ENCODE measurements around the gene SMNDC1. TPM values are rescaled to one million over a fixed set of nuclear protein-coding genes. Genes with fewer than 3 reads are reported as not detected.

SMNDC1 gene
- total and polyA plus RNA-seq, 2 of the 4 experiments (the other 2 are of a cell fraction), result 3.9 to 15.1 TPM

DNA sequence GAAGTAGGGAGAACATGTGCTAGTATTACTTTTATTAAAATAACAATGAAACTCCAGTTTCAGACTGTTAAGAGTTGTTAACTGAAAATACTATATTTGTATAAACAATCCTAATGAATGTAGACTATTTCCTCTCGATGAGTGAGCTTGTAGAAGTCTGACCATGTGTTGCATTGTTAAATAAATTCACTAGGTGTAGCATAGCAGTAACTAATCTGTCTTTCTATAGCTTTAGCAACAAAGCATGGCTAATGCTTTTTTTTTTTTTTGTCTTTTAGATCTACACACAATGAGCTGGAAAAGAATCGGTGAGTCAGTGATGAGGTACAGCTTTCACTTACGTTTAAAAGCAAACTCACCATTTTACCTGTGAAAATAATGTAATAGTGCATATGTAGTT, 60.2 kb downstream of the SMNDC1 start:
- dilution Hi-C loops (cut with HindIII; ENCODE audit: low sequenced_read_pairs, unreplicated experiment), result no loop called here
- Histone ChIP-seq H3K9me1 (ENCODE audit: insufficient read depth, low read length) (no peaks in the 10 kb centered on the region), H4K8ac (ENCODE audit: low read depth in 2 of 2, low read length in 2 of 2) (no peak overlapping the region), H3K27me3 (ENCODE audit: control insufficient read depth, insufficient read depth, low read length) (no peaks in the 10 kb centered on the region), H3K18ac (ENCODE audit: low read depth, low read length) (no peak overlapping the region), H3K36me3 (ENCODE audit: control insufficient read depth, insufficient read depth, low read length) (peaks cover 2% of the 10 kb centered on the region; the same call in 1 of the 2 replicates), H3K4me2 (ENCODE audit: low read depth, low read length) (no peak overlapping the region), H4K20me1 (ENCODE audit: insufficient read depth, low read length) (no peaks in the 10 kb centered on the region), H2BK20ac (ENCODE audit: low read depth, low read length) (no peak overlapping the region), H3K23ac (ENCODE audit: low read depth, low read length) (no peak overlapping the region), H3K27ac (ENCODE audit: insufficient read depth, low read length) (no peak overlapping the region), H2BK15ac (ENCODE audit: low read depth, low read length) (no peak overlapping the region), H3K9ac (ENCODE audit: low read depth, low read length) (no peak overlapping the region), H3K79me1 (ENCODE audit: low read depth in 1 of 2, low read length in 2 of 2) (no peaks in the 10 kb centered on the region), H2BK120ac (ENCODE audit: low read depth, low read length) (no peak overlapping the region), H4K91ac (ENCODE audit: insufficient read depth, low read depth, low read length) (no peak overlapping the region), H2AK9ac (replicated peaks; ENCODE audit: low read depth, low read length, poor library complexity) (no peak overlapping the region), H3K14ac (replicated peaks; ENCODE audit: low read depth, low read length) (no peak overlapping the region), H3K4me1 (ENCODE audit: control insufficient read depth, insufficient read depth, low read length) (no peaks in the 10 kb centered on the region), H3K56ac (ENCODE audit: extremely low read depth, insufficient read depth, low read length) (no peak overlapping the region), H3K9me3 (ENCODE audit: control insufficient read depth, insufficient read depth, low read length) (no peaks in the 10 kb centered on the region), H2AFZ (replicated peaks; ENCODE audit: low read length, poor library complexity) (no peak overlapping the region), H2BK5ac (ENCODE audit: low read depth, low read length, poor library complexity, severe bottlenecking) (no peak overlapping the region), H3K4ac (ENCODE audit: low read depth, low read length) (no peak overlapping the region), H3K4me3 (ENCODE audit: insufficient read depth, low read depth, low read length) (no peak overlapping the region), H2AK5ac (ENCODE audit: low read depth, low read length) (no peak overlapping the region), H4K5ac (ENCODE audit: low read depth, low read length) (no peak overlapping the region)
- in situ Hi-C loops (cut with MboI; ENCODE audit: low sequenced_read_pairs), result no loop called here
- no TSS peak for BruUV-seq (replicated peaks)
- peak; percentile 14; the same call in 1 of the 2 replicates for ATAC-seq (ENCODE audit: low read depth)
- ChIA-PET CTCF (interaction anchor here (1.3 kb wide), 1 partner anchor 11 kb away, joined by 3 read pairs; no protein-coding TSS in a partner anchor), POLR2A (ENCODE audit: unreplicated experiment) (interaction anchor here (0.6 kb wide), 1 partner anchor 64 kb away, joined by 11 read pairs; no protein-coding TSS in a partner anchor)
- TF ChIP-seq MXI1 (IDR thresholded peaks at IDR 0.05; ENCODE audit: borderline replicate concordance, low read depth, low read length), result no peak
- no peak for TF ChIP-seq CTCF (conservative IDR thresholded peaks at IDR 0.05; ENCODE audit: low read depth, low read length)
- no peak for TF ChIP-seq USF2 (IDR thresholded peaks at IDR 0.05; ENCODE audit: low read depth, low read length)
- TF ChIP-seq POLR2A (IDR thresholded peaks at IDR 0.05; ENCODE audit: low read depth, low read length), result no peak
- TF ChIP-seq ELK1 (IDR thresholded peaks at IDR 0.05; ENCODE audit: borderline replicate concordance, low read depth, low read length), result no peak
- TF ChIP-seq CEBPB (IDR thresholded peaks at IDR 0.05; ENCODE audit: low read depth, low read length), result no peak
- TF ChIP-seq FOS (IDR thresholded peaks at IDR 0.05; ENCODE audit: low read depth, low read length), result no peak
- no peak for TF ChIP-seq CHD1 (IDR thresholded peaks at IDR 0.05; ENCODE audit: low read depth, low read length)
- no peak for DNase-seq
- intact Hi-C loops (cut with micrococcal nuclease), result no loop called here
- no CpG with 5 or more reads among the region's 3 CpGs for WGBS, 2 experiments (ENCODE audit: extremely low coverage in 2 of 2, insufficient read length in 1 of 2)
